ENCODE measurements around the gene KLHL42.
"Not testable (repeated sequence)": the region's sequence is repeated elsewhere in the genome, so short reads cannot be mapped to it uniquely, and the experiment has no call there.

The KLHL42 gene

GRCh38 chr12:27843714-27844245, 63.7 kb downstream of the KLHL42 start:
- Mint-ChIP-seq H3K9me3 (peaks cover 2% of the 10 kb centered on the region), H3K4me3 (no peak overlapping the region), H3K27me3 (no peaks in the 10 kb centered on the region), H3K27ac (no peak overlapping the region), H3K4me1 (ENCODE audit: low read depth) (peaks cover 9% of the 10 kb centered on the region), H3K36me3 (ENCODE audit: low read depth) (no peaks in the 10 kb centered on the region)
- intact Hi-C loops (cut with micrococcal nuclease) = no loop called here

DNA sequence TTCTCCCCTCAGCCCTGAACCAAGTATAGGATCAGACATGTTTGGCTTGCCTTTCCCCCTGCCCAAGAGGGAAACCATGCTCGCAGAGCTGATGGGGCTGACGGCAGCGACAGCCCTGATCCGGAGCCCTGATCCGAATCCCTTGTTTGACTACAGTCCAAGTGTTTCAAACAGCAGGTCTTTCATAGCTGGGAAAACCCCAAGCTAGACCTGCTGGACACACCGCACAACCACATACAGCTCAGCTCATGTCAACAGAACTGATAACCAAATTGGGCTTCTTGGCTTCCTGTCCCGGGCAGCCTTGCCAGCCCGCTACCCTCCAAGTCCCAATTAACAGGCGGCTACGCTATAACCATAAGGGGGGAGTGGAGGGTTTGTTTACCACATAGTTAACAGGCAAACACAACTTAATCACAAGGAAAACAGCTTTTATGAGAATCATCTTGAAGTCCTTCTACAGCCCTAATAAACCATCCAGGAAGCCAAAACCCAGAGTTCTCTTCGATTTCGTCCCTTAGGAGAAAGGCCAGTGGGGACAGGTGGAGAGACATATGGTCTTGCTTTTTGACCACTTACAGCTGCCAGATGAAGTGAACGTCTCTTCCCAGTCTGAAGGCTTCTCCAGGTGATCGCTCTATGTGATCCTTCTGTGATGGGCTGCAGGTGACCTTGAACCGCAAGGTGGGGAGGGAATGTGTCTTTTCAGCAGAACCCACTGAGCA, 64.5 kb downstream of the KLHL42 start:
- peaks cover 10% of the 10 kb centered on the region for H3K9me3 Mint-ChIP-seq
- intact Hi-C loops (cut with micrococcal nuclease) = no loop called here
- H3K27me3 Mint-ChIP-seq = no peaks in the 10 kb centered on the region
- H3K36me3 Mint-ChIP-seq (ENCODE audit: low read depth) = no peaks in the 10 kb centered on the region
- no peak overlapping the region for H3K4me3 Mint-ChIP-seq
- peaks cover 7% of the 10 kb centered on the region for H3K4me1 Mint-ChIP-seq (ENCODE audit: low read depth)
- H3K27ac Mint-ChIP-seq = no peak overlapping the region

DNA sequence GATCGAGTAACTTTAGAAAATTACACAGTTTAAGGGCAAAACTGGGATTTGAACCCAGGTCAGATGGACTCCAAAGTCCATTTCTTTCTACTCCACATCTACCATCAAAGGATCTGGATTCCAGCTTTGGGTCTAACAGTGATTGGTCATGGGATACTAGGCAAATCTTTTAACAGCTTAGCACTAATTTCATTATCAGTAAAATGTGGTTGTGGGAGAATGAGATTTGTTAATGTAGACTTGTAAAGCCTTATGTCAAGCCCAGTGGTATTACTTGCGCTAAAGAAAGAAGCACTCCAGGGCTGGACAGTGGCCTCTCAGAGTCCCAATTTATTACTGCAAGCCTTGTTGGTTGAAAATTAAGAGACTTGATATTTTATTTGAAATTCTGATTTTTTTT, 65.2 kb downstream of the KLHL42 start:
- Mint-ChIP-seq H3K4me1 (ENCODE audit: low read depth) (peaks cover 7% of the 10 kb centered on the region), H3K27me3 (no peaks in the 10 kb centered on the region), H3K36me3 (ENCODE audit: low read depth) (no peaks in the 10 kb centered on the region), H3K9me3 (peaks cover 16% of the 10 kb centered on the region), H3K4me3 (no peak overlapping the region), H3K27ac (no peak overlapping the region)
- intact Hi-C loops (cut with micrococcal nuclease) = no loop called here

GRCh38 chr12:27845706-27846105, 65.7 kb downstream of the KLHL42 start:
- intact Hi-C loops (cut with micrococcal nuclease); H3K4me3 Mint-ChIP-seq; H3K27me3 Mint-ChIP-seq; H3K27ac Mint-ChIP-seq; H3K36me3 Mint-ChIP-seq (ENCODE audit: low read depth); H3K4me1 Mint-ChIP-seq (ENCODE audit: low read depth): not testable (repeated sequence)
- peaks cover 22% of the 10 kb centered on the region for H3K9me3 Mint-ChIP-seq

DNA sequence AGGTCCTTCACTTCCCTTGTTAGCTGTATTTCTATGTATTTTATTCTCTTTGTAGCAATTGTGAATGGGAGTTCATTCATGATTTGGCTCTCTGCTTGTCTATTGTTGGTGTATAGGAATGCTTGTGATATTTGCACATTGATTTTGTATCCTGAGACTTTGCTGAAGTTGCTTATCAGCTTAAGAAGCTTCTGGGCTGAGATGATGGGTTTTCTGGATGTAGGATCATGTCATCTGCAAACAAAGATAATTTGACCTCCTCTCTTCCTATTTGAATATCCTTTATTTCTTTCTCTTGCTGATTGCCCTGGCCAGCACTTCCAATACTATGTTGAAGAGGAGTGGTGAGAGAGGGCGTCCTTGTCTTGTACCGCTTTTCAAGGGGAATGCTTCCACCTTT, 67.3 kb downstream of the KLHL42 start:
- H3K4me1 Mint-ChIP-seq (ENCODE audit: low read depth); intact Hi-C loops (cut with micrococcal nuclease): not testable (repeated sequence)

GRCh38 chr12:27851311-27851710, 71.3 kb downstream of the KLHL42 start:
- Mint-ChIP-seq H3K4me1 (ENCODE audit: low read depth) (no peaks in the 10 kb centered on the region), H3K36me3 (ENCODE audit: low read depth) (no peaks in the 10 kb centered on the region), H3K27me3 (no peaks in the 10 kb centered on the region), H3K4me3 (no peak overlapping the region), H3K9me3 (peaks cover 22% of the 10 kb centered on the region), H3K27ac (no peak overlapping the region)
- intact Hi-C loops (cut with micrococcal nuclease) = no loop called here

More for the DNA sequence above, 67.3 kb downstream of the KLHL42 start:
- peaks cover 22% of the 10 kb centered on the region for H3K9me3 Mint-ChIP-seq
- not testable (repeated sequence) for H3K27ac Mint-ChIP-seq; H3K27me3 Mint-ChIP-seq; H3K36me3 Mint-ChIP-seq (ENCODE audit: low read depth); H3K4me3 Mint-ChIP-seq

GRCh38 chr12:27852117-27852516, 72.1 kb downstream of the KLHL42 start:
- Mint-ChIP-seq H3K27ac (no peak overlapping the region), H3K27me3 (no peaks in the 10 kb centered on the region), H3K9me3 (peaks cover 22% of the 10 kb centered on the region), H3K36me3 (ENCODE audit: low read depth) (no peaks in the 10 kb centered on the region), H3K4me3 (no peak overlapping the region), H3K4me1 (ENCODE audit: low read depth) (no peaks in the 10 kb centered on the region)
- intact Hi-C loops (cut with micrococcal nuclease) = no loop called here
